SK-MEL-5 (cell line): ENCODE measurements around the gene NCKIPSD. TPM values are rescaled to one million over a fixed set of nuclear protein-coding genes. Genes with fewer than 3 reads are reported as not detected.

ENCODE experiments used
- DNase-seq: peaks from one replicate; pipeline ENCODE4 v3.0.0-alpha.2; 2016; ENCODE audit warnings: low read depth, low spot score
- in situ Hi-C: cut with HindIII; loops from 2 replicates; pipeline ENCODE4 v1.10.0; 2016; ENCODE audit warnings: low sequenced_read_pairs, high pct_unique_total_duplicates, low pct_unique_long_range_greater_than_20kb
- total RNA-seq: library from RNA; depleted of rRNA; stranded (reverse); fragments of >200 nt; shearing (Covaris generic); gene quantifications from 2 replicates; pipeline ENCODE4 v1.2.3, GENCODE V29; 2014

The NCKIPSD gene
- total RNA-seq, 1 experiment from 2014 or later = 16.6 TPM

- no peak for DNase-seq
- in situ Hi-C loops = no loop called here
These were observed 1.1 kb downstream of the NCKIPSD start for GRCh38 chr3:48684480-48685143.

DNA sequence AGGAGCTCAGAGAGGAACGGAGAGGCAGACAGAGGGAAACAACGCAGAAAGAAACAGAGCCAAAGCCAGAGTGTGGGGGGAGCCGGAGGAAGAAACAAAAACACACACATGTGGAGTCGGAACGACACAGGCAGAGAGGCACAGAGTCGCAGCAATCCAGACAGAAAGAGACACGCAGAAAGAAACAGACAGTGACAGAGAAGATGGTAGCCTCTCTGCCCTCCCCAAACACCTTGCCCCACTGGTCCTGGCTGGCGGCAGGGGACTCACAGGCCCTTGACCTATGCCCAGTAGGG is 1.7 kb downstream of the NCKIPSD start:
- in situ Hi-C loops = no loop called here
- no peak for DNase-seq

DNA sequence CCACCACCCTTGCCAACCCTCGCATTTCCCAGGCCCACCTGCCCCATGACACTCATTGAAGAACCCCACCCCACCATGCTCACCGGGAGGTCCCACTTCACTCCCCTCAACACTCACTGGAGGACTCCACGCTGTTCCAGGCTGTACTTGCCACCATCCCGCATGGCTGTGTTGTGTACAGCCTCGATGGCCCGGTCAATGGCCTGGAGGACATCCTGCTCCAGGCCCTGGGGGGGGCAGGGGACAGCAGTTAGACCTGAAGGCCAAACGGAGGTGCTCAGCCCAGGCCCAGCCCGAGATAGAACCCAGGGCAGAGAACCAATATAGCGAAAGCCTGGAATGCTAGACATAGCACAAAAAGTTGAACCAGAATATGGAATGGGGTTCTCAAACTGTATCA is 2.9 kb downstream of the NCKIPSD start:
- in situ Hi-C loops = no loop called here
- DNase-seq = no peak

DNA sequence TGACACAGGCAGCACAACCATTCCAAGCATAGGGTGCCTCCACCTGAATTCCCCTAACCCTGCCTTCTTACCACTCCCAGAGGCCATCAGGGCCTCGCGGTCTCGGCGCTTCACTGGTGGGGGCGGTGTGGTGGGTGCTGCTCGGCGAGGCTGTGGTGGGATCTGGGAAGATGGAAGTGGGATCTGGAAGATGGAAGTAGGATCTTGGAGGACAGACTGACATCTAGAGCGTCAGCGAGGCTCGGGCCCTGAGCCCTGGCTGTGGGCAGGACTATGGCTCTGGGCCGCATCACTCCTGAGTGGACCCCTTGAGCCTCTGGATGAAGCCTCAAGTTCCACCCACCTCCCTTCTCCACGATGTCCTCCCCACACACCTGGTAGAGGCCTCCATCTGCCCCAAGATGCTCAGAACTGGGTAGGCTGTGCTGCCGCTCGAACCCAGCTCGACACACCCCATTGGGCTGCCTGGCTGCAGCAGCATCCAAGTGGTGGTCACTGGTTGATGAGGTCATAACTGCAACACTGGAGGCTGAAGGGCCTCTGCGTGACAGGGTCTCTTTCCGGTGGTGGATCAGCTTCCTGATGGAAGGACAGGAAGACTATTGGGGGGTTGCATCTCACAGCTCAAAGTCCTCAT is 3.6 kb downstream of the NCKIPSD start:
- in situ Hi-C loops = no loop called here

DNA sequence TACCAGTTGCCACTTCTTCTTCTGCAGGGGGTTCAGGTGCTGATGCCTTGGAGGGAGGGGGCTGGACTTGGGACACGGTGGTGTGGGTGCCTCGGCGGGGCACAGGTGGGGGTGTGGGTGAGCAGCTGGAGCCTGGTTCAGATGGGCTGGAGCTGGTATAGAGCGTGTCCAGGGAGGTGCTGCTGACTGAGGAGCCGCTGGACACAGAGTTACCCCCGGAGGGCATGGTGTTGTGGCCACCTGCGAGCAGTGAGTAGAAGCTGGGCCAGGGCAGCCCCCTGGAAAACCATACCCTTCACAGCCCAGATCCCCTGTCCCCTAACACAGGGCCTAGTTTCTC is 4.2 kb downstream of the NCKIPSD start:
- no peak for DNase-seq
- in situ Hi-C loops = no loop called here

More for the DNA sequence above, 3.6 kb downstream of the NCKIPSD start:
- DNase-seq = no peak

DNA sequence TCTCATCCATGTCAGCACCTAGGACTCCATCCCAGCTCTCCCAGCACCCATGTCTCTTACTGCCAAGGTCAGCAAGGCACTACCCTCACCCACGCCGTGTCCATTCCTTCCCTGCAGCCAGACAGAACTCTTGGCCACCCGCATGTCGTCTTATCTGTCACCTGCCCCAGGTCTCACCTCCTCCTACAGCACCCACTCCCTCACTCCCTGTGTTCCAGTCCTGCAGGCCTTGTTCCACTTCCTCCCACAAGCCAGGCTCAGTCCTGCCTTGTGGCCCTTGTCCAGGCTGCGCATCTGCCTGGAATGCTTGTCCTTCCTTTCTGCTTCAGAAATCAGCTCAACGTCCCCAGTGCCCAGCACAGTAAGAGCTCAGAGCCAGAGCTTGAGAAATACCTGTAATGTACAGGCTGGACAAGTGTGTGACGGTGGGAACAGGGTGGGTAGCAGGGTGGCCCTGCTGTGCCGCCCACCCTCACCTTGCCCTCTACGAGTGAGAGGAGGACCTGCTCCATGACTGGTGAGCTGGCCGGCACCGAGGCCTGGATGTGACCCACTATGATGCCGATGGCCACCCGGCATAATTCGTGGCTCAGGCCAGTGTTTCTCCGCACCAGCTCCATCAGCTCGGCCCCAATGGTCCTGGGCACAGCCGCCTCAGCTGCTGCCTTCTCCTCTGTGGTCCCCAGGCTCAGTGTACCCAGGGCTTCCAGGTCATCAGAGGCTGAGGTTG is 4.7 kb downstream of the NCKIPSD start:
- DNase-seq = no peak

DNA sequence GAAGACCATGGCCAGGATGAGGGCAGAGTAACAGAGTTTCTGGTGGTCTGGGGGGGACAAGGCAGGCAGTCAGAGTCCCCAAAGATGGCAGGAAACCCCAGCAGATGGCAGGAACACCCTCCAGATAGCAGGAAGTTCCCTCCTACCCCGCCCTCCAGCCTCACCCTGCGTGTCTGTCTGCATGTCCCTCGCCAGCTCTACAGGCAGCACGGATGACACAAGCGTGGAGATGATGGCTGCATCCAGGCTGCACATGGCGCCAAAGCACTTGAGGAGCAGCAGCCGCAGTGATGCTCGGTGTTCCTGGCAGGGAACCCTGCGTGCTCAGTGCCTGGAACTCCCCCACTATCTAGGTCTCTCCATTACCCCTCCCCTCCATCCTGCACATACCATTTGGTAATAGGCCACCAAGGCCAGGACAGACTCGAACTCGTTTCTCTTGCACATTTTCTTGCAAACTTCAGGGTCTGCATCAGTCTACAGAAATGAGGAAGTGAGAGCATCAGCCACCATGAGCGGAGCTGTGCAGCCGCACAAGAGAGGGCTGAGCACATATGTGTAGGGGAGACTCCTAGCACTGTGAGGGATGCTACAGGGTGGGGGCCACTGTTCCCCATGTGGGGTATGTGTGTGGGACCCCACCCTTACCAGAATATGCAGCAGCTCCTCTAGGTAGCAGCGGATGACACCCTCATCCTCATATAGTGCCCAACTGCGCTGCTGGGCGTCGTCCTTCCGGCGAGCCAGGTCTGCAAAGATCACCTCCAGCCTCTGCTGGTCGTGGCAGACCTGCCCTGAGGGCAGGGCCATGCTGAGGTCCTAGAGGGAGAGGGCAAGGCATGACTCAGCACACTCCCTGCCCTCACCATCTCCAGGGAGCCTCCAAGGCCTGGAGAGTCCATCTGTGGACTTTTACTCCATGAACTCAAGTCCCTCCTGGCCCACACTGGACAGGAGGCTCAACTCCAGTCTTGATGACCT is 6.0 kb downstream of the NCKIPSD start:
- in situ Hi-C loops = no loop called here
- no peak for DNase-seq

More for the DNA sequence above, 4.7 kb downstream of the NCKIPSD start:
- in situ Hi-C loops = no loop called here

DNA sequence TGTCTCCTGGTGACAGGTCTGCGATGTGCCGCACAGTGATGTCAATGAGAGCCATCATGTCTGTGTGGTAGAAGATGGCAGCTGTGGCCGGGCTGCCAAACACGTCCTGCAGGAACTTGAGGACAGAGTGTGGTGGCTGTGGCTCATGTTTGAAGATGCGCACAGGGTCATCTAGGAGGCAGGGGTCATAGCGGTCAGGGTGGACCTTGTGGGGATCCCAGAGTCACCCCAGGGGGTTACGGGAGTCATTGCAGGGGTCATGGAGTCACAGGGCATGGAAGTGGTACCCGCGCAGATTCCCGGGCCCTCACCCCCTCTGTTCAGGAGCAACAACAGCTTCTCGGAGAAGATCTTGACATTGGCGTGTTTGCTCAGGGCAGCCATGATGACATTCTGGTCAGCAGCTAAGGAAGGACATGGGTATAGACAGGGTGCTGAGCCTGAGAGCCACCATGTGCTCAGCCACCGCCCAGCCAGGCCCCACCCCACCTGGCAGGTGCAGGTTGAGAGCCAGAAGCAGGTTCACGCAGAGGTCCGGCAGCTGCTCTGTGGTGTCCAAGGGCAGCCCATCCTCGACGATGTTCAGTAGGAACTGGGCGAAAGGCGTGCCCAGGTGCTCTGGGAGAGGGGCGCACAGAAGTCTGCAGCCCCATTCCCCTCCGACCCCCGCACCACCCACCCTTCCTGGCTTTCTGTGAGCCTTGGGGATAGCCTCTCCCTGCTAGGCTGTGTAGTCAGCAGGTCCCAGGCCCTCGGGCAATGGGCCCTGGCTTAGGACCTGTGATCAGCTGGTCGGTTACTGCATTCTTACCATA is 6.9 kb downstream of the NCKIPSD start:
- in situ Hi-C loops = no loop called here
- no peak for DNase-seq

DNA sequence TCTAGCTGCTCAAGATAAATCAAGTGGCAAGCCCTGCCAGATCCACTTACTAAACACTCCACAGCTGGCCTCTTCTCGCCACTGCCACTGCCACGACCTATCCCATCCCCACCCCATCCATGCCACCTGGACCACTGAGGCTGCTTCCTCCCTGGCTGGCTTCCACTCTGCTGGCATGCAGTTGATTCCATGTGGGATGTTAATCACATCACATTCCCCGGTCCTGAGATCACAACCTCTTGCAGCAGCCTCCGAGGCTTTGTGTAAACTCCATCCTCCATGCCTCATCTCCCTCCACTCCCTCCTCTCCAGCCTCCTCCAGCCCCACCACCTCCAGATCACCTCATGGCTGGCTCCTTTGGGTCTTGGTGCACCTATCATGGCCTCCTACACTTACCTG is 7.7 kb downstream of the NCKIPSD start:
- DNase-seq = no peak
- in situ Hi-C loops = no loop called here

GRCh38 chr3:48674505-48674904 is 11.2 kb downstream of the NCKIPSD start:
- in situ Hi-C loops = no loop called here
- no peak for DNase-seq

- in situ Hi-C loops = no loop called here
- DNase-seq = no peak
These were observed 13.2 kb downstream of the NCKIPSD start for GRCh38 chr3:48672522-48672921.

DNA sequence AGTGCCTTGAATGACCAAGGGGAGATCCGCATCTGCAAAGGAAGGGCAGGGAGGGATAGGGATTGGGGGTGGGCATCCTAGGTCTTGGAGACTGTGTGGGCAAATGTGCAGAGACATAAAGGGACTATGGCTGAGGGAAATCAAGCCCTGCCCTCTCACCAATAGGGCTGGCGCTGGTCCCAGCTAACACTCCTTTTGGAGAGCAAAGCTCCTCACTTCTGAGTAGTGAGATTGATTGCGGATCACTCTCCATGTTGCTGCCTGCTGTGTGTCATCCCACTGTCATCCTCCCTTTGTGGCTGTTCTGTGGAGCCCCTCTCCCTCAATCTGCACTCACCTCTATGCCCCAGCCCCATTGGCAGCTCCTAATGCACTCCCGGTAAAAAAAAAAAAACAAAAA is 20.8 kb downstream of the NCKIPSD start:
- in situ Hi-C loops = no loop called here

GRCh38 chr3:48664313-48664644 is 21.4 kb downstream of the NCKIPSD start:
- in situ Hi-C loops = no loop called here
- no peak for DNase-seq

More for the DNA sequence above, 20.8 kb downstream of the NCKIPSD start:
- DNase-seq = no peak

DNA sequence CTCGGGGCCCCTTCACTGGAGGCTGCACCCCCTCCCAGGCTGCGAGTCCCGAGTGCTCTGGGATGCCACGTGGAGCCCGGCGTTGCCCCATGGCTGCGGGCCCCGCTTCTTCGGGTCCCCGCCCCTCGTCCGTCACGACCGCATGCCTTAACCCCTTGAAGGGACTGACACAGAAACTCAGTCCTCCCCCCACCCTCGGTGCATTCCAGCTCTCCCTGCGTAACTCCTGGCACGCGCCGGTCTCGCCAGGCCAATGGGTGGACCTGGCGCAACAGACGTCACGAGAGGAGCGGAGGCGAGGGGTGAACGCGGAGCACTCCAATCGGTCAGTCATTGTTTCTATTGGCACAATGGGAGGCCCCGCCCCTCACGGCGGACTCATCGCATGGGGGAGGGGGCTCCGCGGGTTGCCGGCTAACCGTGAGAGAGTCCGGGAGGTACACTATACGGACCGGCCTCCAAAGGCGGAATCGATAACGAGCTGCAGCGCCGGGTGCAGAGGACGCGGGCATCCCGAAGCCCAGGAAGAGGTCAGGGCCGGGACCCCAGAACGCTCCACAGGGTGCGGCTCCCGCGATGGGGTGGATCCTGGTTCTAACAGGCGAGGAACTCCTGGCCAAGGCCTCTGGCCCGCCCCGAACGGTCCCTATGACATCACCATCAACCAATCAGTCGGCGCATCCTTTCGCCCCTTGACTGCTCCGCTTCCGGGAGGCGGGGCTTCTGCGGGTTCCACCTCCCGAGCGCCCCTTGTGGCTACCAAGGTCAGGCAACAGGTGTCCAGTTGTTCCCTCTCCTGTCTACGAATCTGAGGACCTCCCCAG is 22.0 kb downstream of the NCKIPSD start:
- in situ Hi-C loops = no loop called here
- peak; percentile 99 for DNase-seq

GRCh38 chr3:48662753-48663488 is 22.8 kb downstream of the NCKIPSD start, which contains the start of gene CELSR3:
Gene CELSR3 (minus strand): TSS chr3:48662886. CDS start chr3:48662634, 252 bp downstream.
- DNase-seq = peak; percentile 88
- in situ Hi-C loops = no loop called here
